ENCODE results near the gene ACSL5.
"Not testable (repeated sequence)": the region's sequence is repeated elsewhere in the genome, so short reads cannot be mapped to it uniquely, and the experiment has no call there.

The ACSL5 gene

DNA sequence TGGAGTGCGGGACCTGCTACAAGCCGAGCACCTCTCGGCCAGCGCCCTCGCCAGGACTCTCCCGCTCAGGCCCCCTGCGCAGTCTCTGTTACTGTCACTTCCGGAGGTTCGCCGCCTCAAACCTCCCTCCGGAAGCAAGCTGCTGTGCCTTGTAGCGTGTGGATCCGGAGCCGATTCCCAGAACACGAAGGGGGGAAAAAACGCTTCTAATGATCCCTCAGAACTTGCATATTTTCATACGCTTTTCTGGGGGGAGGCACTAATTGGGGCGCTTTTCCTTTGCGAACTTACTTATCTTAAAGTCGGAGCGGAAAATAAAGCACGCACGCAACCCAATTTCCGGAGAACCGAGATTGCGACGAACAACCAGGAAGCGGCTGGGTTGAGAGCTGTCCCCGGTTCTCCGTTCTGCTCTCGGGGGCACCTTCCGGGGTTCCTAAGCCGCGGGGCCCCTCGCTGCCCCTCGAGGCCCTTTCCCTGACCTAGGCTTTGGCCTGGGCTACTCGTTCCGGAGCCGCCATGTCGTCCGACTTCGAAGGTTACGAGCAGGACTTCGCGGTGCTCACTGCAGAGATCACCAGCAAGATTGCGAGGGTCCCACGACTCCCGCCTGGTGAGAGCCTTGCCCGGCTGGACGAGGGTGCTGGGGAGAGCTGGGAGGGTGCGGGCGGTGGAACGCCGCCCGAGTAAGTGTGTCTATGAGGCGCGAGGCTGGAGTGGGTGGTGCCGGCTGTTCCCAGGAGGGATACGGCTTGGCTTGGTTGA, 73.1 kb downstream of the ACSL5 start, which contains the start of the genes VTI1A and ZDHHC6:
VTI1A (plus strand) TSS at position 361 of the 765 bp plus-strand sequence; CDS start at position 520, 159 bp downstream.
ZDHHC6 (minus strand) TSS at position 60 of the 765 bp plus-strand sequence. CDS start 1,478 bp downstream, outside the sequence.
- Histone ChIP-seq H3K9me3 (ENCODE audit: low read depth, low read length) (no peaks in the 10 kb centered on the region), H3K27ac (peak within 1 kb of the TSS; percentile 94), H3K9ac (ENCODE audit: insufficient read length) (peak within 1 kb of the TSS; percentile 92), H3K4me3 (peak within 1 kb of the TSS; percentile 91), H3K36me3 (ENCODE audit: insufficient read depth, low read length) (peaks cover 10% of the 10 kb centered on the region)
- TF ChIP-seq POLR2AphosphoS5 (IDR thresholded peaks at IDR 0.05; ENCODE audit: borderline replicate concordance, low read depth, low read length) (peak; percentile 70; the same call in 1 of the 2 replicates), EZH2 (IDR thresholded peaks at IDR 0.05) (no peak)
- DNase-seq (ENCODE audit: low read depth, low spot score) = peak; percentile 44

DNA sequence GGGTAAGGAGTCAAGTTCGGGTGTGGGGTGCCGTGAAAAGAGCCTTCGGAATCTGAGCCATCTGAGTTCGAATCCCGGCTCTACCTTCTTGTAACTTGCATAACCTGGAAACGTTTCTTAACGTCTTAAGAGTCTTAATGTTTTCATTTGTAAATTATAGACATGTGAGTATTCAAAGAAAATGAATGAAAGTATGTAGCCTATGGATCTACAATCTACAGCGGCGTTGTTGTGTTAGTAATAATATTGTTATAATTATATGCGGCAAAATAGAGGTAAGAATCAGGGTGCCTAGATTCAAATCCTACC, 73.7 kb downstream of the ACSL5 start:
- Histone ChIP-seq H3K36me3 (ENCODE audit: insufficient read depth, low read length) (peaks cover 10% of the 10 kb centered on the region), H3K27ac (no peak overlapping the region), H3K9ac (ENCODE audit: insufficient read length) (peak overlapping the region; percentile 92), H3K4me3 (peak overlapping the region; percentile 91), H3K9me3 (ENCODE audit: low read depth, low read length) (no peaks in the 10 kb centered on the region)
- no peak for DNase-seq (ENCODE audit: low read depth, low spot score)
- TF ChIP-seq POLR2AphosphoS5 (IDR thresholded peaks at IDR 0.05; ENCODE audit: borderline replicate concordance, low read depth, low read length) (no peak), FOXP2 (optimal IDR thresholded peaks at IDR 0.05; ENCODE audit: control extremely low read depth, extremely low read length, insufficient read depth) (no peak), EZH2 (IDR thresholded peaks at IDR 0.05) (no peak)

DNA sequence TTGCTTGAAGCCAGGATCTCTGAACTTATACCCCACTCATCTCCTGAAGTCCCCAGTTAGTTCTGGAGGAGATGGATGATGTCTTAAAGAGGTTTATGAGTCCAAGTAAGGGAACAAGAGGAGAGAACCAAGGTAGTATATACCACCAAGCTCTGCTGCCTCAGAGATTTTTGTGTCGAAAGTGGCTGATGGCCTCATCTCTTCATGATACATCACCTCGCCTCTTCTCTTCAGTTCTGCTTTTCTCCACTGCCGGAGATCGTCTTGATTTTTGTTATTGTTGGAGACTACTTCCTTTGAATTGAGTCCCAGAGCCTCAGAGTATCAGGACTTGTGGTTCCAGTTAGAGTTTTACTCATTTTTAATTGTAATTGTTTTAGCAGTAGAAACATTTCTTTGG, 75.0 kb downstream of the ACSL5 start:
- DNase-seq (ENCODE audit: low read depth, low spot score) = no peak
- Histone ChIP-seq H3K27ac (no peak overlapping the region), H3K36me3 (ENCODE audit: insufficient read depth, low read length) (peaks cover 10% of the 10 kb centered on the region), H3K4me3 (no peak overlapping the region), H3K9ac (ENCODE audit: insufficient read length) (no peak overlapping the region), H3K9me3 (ENCODE audit: low read depth, low read length) (no peaks in the 10 kb centered on the region)
- TF ChIP-seq FOXP2 (optimal IDR thresholded peaks at IDR 0.05; ENCODE audit: control extremely low read depth, extremely low read length, insufficient read depth) (no peak), EZH2 (IDR thresholded peaks at IDR 0.05) (no peak), POLR2AphosphoS5 (IDR thresholded peaks at IDR 0.05; ENCODE audit: borderline replicate concordance, low read depth, low read length) (no peak)

GRCh38 chr10:112454910-112455779, 81.2 kb downstream of the ACSL5 start:
- no peak for TF ChIP-seq FOXP2 (optimal IDR thresholded peaks at IDR 0.05; ENCODE audit: control extremely low read depth, extremely low read length, insufficient read depth)
- TF ChIP-seq POLR2AphosphoS5 (IDR thresholded peaks at IDR 0.05; ENCODE audit: borderline replicate concordance, low read depth, low read length) = no peak
- TF ChIP-seq EZH2 (IDR thresholded peaks at IDR 0.05) = no peak
- H3K27ac ChIP-seq = no peak overlapping the region
- no peak overlapping the region for H3K4me3 ChIP-seq
- no peaks in the 10 kb centered on the region for H3K9me3 ChIP-seq (ENCODE audit: low read depth, low read length)
- DNase-seq (ENCODE audit: low read depth, low spot score) = no peak
- H3K9ac ChIP-seq (ENCODE audit: insufficient read length) = no peak overlapping the region
- no peaks in the 10 kb centered on the region for H3K36me3 ChIP-seq (ENCODE audit: insufficient read depth, low read length)

DNA sequence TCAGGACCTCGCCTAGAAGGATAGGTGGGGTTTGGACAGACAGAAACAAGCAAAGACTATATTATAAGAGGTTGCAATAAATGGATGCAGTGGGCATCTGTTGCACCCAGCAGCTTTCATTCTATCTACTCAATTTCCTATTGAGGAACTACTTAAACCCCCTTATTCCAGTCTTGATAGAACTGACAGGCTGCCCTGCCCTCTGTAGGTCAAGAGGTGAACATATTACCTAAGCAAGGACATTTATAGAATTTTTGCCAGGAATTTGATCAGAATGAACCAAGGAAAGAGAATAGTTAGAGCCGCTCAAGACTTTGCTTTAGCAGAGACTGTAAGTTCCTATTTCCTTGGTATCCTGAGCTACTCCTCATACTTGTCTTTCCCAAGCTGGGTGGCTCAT, 82.6 kb downstream of the ACSL5 start:
- no peak for TF ChIP-seq POLR2AphosphoS5 (IDR thresholded peaks at IDR 0.05; ENCODE audit: borderline replicate concordance, low read depth, low read length)
- TF ChIP-seq EZH2 (IDR thresholded peaks at IDR 0.05) = no peak
- TF ChIP-seq FOXP2 (optimal IDR thresholded peaks at IDR 0.05; ENCODE audit: control extremely low read depth, extremely low read length, insufficient read depth) = no peak
- Histone ChIP-seq H3K9me3 (ENCODE audit: low read depth, low read length) (no peaks in the 10 kb centered on the region), H3K4me3 (no peak overlapping the region), H3K36me3 (ENCODE audit: insufficient read depth, low read length) (no peaks in the 10 kb centered on the region), H3K27ac (no peak overlapping the region), H3K9ac (ENCODE audit: insufficient read length) (no peak overlapping the region)
- DNase-seq (ENCODE audit: low read depth, low spot score) = no peak

DNA sequence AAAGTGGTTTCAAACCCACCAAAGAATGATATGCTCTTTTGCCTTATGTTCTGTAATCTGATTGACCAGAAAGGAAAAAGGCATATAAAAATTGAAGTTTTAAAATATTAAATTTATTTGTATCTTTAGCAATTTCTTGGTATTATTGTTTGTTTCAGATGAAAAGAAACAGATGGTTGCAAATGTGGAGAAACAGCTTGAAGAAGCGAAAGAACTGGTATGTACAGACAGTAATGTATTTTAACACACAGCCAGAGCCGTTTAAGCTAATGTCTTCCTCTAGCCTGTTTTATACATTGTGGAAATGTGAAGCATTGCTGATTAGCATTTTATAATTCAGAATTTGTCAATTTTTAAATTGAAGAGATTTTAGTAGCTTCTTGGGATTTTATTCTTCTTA, 86.5 kb downstream of the ACSL5 start:
- Histone ChIP-seq H3K4me3 (no peak overlapping the region), H3K9ac (ENCODE audit: insufficient read length) (no peak overlapping the region), H3K36me3 (ENCODE audit: insufficient read depth, low read length) (peaks cover 12% of the 10 kb centered on the region), H3K9me3 (ENCODE audit: low read depth, low read length) (no peaks in the 10 kb centered on the region), H3K27ac (no peak overlapping the region)
- DNase-seq (ENCODE audit: low read depth, low spot score) = no peak
- TF ChIP-seq FOXP2 (optimal IDR thresholded peaks at IDR 0.05; ENCODE audit: control extremely low read depth, extremely low read length, insufficient read depth) = no peak
- TF ChIP-seq EZH2 (IDR thresholded peaks at IDR 0.05) = no peak

GRCh38 chr10:112461029-112461887, 87.3 kb downstream of the ACSL5 start:
- H3K27ac ChIP-seq = no peak overlapping the region; the same call in 1 of the 2 replicates
- TF ChIP-seq EZH2 (IDR thresholded peaks at IDR 0.05) (no peak), POLR2AphosphoS5 (IDR thresholded peaks at IDR 0.05; ENCODE audit: borderline replicate concordance, low read depth, low read length) (no peak), FOXP2 (optimal IDR thresholded peaks at IDR 0.05; ENCODE audit: control extremely low read depth, extremely low read length, insufficient read depth) (no peak)
- DNase-seq (ENCODE audit: low read depth, low spot score) = no peak
- H3K9ac ChIP-seq (ENCODE audit: insufficient read length) = no peak overlapping the region
- no peak overlapping the region for H3K4me3 ChIP-seq
- no peaks in the 10 kb centered on the region for H3K9me3 ChIP-seq (ENCODE audit: low read depth, low read length)
- H3K36me3 ChIP-seq (ENCODE audit: insufficient read depth, low read length) = peaks cover 15% of the 10 kb centered on the region

DNA sequence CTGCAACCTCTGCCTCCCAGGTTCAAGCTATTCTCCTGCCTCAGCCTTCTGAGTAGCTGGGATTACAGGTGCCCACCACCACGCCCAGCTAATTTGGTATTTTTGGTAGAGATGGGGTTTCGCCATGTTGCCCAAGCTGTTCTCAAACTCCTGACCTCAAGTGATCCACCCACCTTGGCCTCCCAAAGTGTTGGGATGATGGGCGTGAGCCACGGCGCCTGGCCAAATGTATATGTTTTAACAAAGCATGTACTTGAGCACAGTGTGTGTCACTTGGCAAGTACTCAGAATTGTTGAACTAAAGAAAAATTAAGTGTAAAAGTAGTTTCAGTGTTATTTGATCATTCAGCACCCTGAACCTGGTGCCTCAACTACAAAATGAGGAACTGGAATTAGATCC, 90.2 kb downstream of the ACSL5 start:
- not testable (repeated sequence) for DNase-seq (ENCODE audit: low read depth, low spot score); H3K27ac ChIP-seq; H3K4me3 ChIP-seq; H3K9me3 ChIP-seq (ENCODE audit: low read depth, low read length); H3K9ac ChIP-seq (ENCODE audit: insufficient read length)
- H3K36me3 ChIP-seq (ENCODE audit: insufficient read depth, low read length) = peaks cover 15% of the 10 kb centered on the region
